Measurements from ENCODE around the gene DGKH.

DNA sequence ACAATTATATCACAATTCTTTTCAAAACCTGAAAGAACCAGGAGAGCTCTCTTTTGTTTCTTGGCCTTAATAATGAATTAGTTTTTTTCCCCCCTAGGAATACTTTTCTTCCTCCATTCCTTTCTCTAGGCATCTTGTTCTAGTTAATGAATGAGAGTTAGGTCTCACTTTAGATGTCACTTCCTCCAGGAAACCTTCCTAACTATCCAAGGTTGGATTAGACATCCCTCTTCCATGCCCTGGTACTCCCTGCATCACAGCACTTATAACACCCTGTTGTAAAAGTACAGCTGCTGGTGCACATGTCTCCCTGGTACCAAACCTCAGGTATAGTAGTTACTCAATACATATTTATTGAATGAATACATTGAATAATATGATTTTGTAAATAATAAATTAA lies 21.2 kb upstream of the DGKH start:
- TF ChIP-seq, protein P1, sequence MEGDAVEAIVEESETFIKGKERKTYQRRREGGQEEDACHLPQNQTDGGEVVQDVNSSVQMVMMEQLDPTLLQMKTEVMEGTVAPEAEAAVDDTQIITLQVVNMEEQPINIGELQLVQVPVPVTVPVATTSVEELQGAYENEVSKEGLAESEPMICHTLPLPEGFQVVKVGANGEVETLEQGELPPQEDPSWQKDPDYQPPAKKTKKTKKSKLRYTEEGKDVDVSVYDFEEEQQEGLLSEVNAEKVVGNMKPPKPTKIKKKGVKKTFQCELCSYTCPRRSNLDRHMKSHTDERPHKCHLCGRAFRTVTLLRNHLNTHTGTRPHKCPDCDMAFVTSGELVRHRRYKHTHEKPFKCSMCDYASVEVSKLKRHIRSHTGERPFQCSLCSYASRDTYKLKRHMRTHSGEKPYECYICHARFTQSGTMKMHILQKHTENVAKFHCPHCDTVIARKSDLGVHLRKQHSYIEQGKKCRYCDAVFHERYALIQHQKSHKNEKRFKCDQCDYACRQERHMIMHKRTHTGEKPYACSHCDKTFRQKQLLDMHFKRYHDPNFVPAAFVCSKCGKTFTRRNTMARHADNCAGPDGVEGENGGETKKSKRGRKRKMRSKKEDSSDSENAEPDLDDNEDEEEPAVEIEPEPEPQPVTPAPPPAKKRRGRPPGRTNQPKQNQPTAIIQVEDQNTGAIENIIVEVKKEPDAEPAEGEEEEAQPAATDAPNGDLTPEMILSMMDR (IDR thresholded peaks at IDR 0.05): no peak
- no peak for TF ChIP-seq POLR2AphosphoS5 (IDR thresholded peaks at IDR 0.05)
